Stimulated activated CD4-positive, alpha-beta T cell treated with anti-CD3 and anti-CD28 coated beads, Interleukin-1b, Interleukin-23, amount 100 ng/mL, for 24 hours (primary cell): ENCODE measurements around the gene LMTK3.

Source experiments
- DNase-seq, 4 experiments: peaks; one replicate each; pipeline ENCODE4 v3.0.0-alpha.2; 2020; ENCODE audit warnings: low read depth in 4 of 4, low spot score in 1 of 4

The LMTK3 gene

GRCh38 chr19:48511800-48512503 lies at the start of gene LMTK3:
TSS of gene LMTK3 (minus strand) at chr19:48511835. CDS start at chr19:48511576, 259 bp downstream.
- DNase-seq = peak in 3 of 4 experiments; percentile 55 to 70 (median 65)

- DNase-seq = no peak
Observed at GRCh38 chr19:48561412-48561811, 49.8 kb upstream of the LMTK3 start.

- DNase-seq = no peak
Observed at GRCh38 chr19:48560095-48560530, 48.5 kb upstream of the LMTK3 start.

- DNase-seq = no peak
Observed at GRCh38 chr19:48558018-48558684, 46.5 kb upstream of the LMTK3 start.

GRCh38 chr19:48556825-48557224 lies 45.2 kb upstream of the LMTK3 start:
- no peak for DNase-seq

- DNase-seq = no peak
Observed at GRCh38 chr19:48556163-48556562, 44.5 kb upstream of the LMTK3 start.

- no peak for DNase-seq
Observed at GRCh38 chr19:48554385-48555091, 42.9 kb upstream of the LMTK3 start.

GRCh38 chr19:48553676-48554384 lies 42.2 kb upstream of the LMTK3 start:
- DNase-seq = no peak

- no peak for DNase-seq
Observed at GRCh38 chr19:48552406-48553322, 41.0 kb upstream of the LMTK3 start.

GRCh38 chr19:48551437-48552302 lies 40.0 kb upstream of the LMTK3 start, which contains the start of gene SULT2B1:
TSS of gene SULT2B1 (plus strand) at chr19:48552172. CDS start at chr19:48552253, 81 bp downstream.
- no peak for DNase-seq

GRCh38 chr19:48549380-48549779 lies 37.7 kb upstream of the LMTK3 start:
- DNase-seq = no peak

- DNase-seq = no peak
Observed at GRCh38 chr19:48548253-48548911, 36.7 kb upstream of the LMTK3 start.

GRCh38 chr19:48547722-48548121 lies 36.1 kb upstream of the LMTK3 start:
- no peak for DNase-seq

- no peak for DNase-seq
Observed at GRCh38 chr19:48544856-48545750, 33.5 kb upstream of the LMTK3 start.

GRCh38 chr19:48543121-48543710 lies 31.6 kb upstream of the LMTK3 start:
- no peak for DNase-seq

- DNase-seq = no peak
Observed at GRCh38 chr19:48541813-48542212, 30.2 kb upstream of the LMTK3 start.

- no peak for DNase-seq
Observed at GRCh38 chr19:48540110-48540509, 28.5 kb upstream of the LMTK3 start.
